Activated CD4-positive, alpha-beta T cell treated with anti-CD3 and anti-CD28 coated beads for 36 hours (primary cell): ENCODE results near the gene ELAVL1. TPM values are rescaled to one million over a fixed set of nuclear protein-coding genes. Genes with fewer than 3 reads are reported as not detected.

Experiments used
- ATAC-seq: fragments of 200-7000 bp; cut with Tn5 transposase; one replicate; pipeline ENCODE4 v1.10.0; 2021; ENCODE audit warnings: mild to moderate bottlenecking, moderate library complexity
- CTCF ChIA-PET: fragments of 350-600 bp; sonication (Branson Sonifier 250); formaldehyde crosslinking; loops from one replicate; lab custom pipeline; 2021; ENCODE audit warnings: antibody characterized with exemption; lab: Charles Lee
- POLR2A ChIA-PET: fragments of 350-600 bp; sonication (Branson Sonifier 250); formaldehyde crosslinking; loops from one replicate; lab custom pipeline; 2021; ENCODE audit warnings: antibody characterized with exemption, inconsistent platforms; lab: Charles Lee
- DNase-seq: peaks from one replicate; pipeline ENCODE4 v3.0.0-alpha.2; 2020
- H3K27ac Mint-ChIP-seq: one replicate; pipeline ENCODE4 v1.8.0; 2021; ENCODE audit warnings: mixed read lengths
- H3K27me3 Mint-ChIP-seq: one replicate; pipeline ENCODE4 v1.8.0; 2021; ENCODE audit warnings: mixed read lengths
- H3K36me3 Mint-ChIP-seq: one replicate; pipeline ENCODE4 v1.8.0; 2021; ENCODE audit warnings: low read depth, mixed read lengths
- H3K4me1 Mint-ChIP-seq: one replicate; pipeline ENCODE4 v1.8.0; 2021; ENCODE audit warnings: mixed read lengths
- H3K4me3 Mint-ChIP-seq: one replicate; pipeline ENCODE4 v1.8.0; 2021; ENCODE audit warnings: mild to moderate bottlenecking, moderate library complexity, mixed read lengths
- H3K9me3 Mint-ChIP-seq: one replicate; pipeline ENCODE4 v1.8.0; 2021; ENCODE audit warnings: low read depth, mixed read lengths
- intact Hi-C, 2 experiments: fragments of 100-400 bp; cut with DNase I in 1 of 2; cut with micrococcal nuclease in 1 of 2; formaldehyde crosslinking; loops; one replicate each; pipeline versions ENCODE4 v1.14.2 to v1.15.1; 2022 to 2024; cut with DNase I, micrococcal nuclease
- total RNA-seq, 2 experiments: library from RNA; stranded (reverse); gene quantifications; one replicate each; pipeline ENCODE4 v1.2.3, GENCODE V29; 2021

ELAVL1 gene
- total RNA-seq, 2 experiments from 2014 or later = 149 to 184 TPM

DNA sequence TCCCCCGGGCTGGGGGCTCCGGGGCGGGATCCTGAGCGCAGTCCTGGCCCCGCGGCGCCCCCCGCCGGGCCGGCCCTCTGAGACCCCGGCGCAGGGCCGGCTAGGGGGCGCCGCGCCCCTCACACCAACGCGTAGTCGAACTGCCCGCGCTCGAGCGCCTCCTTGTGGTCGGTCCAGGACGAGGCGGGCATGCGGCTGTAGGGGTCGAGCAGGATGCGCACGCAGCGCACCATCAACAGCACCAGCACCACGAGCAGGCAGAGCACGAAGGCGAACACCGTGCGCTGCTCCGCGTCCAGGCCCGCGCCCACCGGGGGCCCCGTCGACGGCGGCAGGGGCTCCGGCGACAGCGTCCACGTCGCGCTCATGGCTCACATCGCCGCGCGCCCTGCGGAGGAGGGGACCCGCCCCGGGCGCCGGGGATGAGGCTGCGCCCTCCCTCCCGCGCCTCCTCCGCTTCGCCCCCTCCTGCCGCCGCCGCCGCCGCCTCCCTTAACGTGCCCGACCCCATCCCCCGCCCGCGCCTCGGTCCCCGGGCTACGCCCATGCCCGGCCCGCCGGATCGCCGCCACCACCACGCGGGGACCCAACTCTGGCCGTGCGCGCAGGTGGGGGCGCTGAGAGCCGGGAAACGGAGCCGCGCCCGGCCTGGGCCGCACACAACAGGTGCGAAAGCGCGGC lies 80.1 kb downstream of the ELAVL1 start:
- Mint-ChIP-seq H3K9me3 (no peaks in the 10 kb centered on the region), H3K4me1 (peaks cover 28% of the 10 kb centered on the region), H3K27me3 (peaks cover 1% of the 10 kb centered on the region), H3K4me3 (peak overlapping the region; percentile 67), H3K27ac (no peak overlapping the region), H3K36me3 (peaks cover 11% of the 10 kb centered on the region)
- CTCF ChIA-PET = interaction anchor here (1.1 kb wide), 1 partner anchor 19 kb away, joined by 5 read pairs; the partner anchor contains the start of gene TIMM44
- intact Hi-C loops = loop anchor here in 1 of 2 experiments (1.0 kb wide), 4 partner anchors 18 to 357 kb away; partner anchors contain the start of genes MAP2K7 and TIMM44
- DNase-seq (peak; percentile 90), ATAC-seq (peak; percentile 50)
- POLR2A ChIA-PET = no interaction called here

DNA sequence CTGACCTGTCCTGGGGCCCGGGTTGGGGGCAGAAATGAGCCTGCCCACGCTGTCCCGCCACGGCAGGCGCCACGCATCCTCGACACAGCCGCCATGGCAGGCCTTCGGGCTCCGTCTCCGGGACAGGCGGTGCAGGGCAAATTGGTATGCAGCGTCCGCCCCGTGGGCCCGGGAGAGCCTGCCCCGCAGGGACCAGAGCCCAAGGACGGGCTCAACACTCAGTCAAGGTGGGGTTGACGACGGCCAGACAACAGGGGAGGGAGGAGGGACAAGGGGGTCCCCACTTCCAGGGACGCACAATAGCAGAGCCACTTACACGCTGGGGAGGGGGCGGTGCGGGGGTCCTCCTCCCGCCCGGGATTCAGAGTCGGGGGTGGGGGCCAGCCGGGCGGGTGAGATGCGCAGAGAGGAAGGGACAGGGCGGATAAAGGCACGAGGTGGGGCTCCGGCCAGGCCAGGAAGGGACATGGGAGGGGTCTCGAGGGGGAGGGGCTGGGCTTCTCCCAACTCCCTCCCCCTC lies 80.7 kb downstream of the ELAVL1 start:
- POLR2A ChIA-PET = no interaction called here
- H3K4me3 Mint-ChIP-seq = no peak overlapping the region
- ATAC-seq = no peak

DNA sequence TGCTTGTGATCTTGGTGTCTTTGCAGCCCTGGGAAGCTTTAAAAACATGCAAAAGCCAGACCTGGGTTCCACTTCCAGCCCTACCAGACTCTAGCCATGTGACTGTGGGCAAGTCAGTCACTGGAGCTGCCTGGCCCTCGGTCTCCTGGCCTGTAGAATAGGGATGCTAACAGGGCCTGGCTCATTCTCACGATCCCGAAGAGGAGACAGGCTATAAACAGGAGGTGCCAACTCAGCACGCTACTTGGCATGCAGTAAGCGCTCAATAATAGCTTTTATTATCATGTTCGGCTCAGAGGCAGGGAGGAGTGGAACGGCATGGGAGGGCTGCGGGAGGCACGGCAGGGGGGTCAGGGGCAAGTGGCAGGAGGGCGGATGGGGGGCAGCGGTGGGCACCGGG lies 81.2 kb downstream of the ELAVL1 start:
- ChIA-PET POLR2A (no interaction called here), CTCF (interaction anchor here (0.6 to 1.8 kb wide), 3 partner anchors 51 to 356 kb away, joined by 3 to 7 read pairs (median 3); no protein-coding TSS in a partner anchor)
- ATAC-seq (no peak), DNase-seq (peak; percentile 5)
- peaks cover 9% of the 10 kb centered on the region for H3K36me3 Mint-ChIP-seq
- peaks cover 5% of the 10 kb centered on the region for H3K27me3 Mint-ChIP-seq
- H3K27ac Mint-ChIP-seq = no peak overlapping the region
- no peak overlapping the region for H3K4me3 Mint-ChIP-seq
- intact Hi-C loops = loop anchor here in 1 of 2 experiments (5.0 kb wide), 1 partner anchor 72 kb away; no protein-coding TSS in a partner anchor
- H3K4me1 Mint-ChIP-seq = peaks cover 32% of the 10 kb centered on the region
- H3K9me3 Mint-ChIP-seq = no peaks in the 10 kb centered on the region

More for the DNA sequence above, 80.7 kb downstream of the ELAVL1 start:
- Mint-ChIP-seq H3K4me1 (peaks cover 32% of the 10 kb centered on the region), H3K9me3 (no peaks in the 10 kb centered on the region), H3K36me3 (peaks cover 9% of the 10 kb centered on the region), H3K27ac (no peak overlapping the region), H3K27me3 (peaks cover 4% of the 10 kb centered on the region)
- CTCF ChIA-PET = interaction anchor here (1.8 kb wide), 1 partner anchor 55 kb away, joined by 7 read pairs; no protein-coding TSS in a partner anchor
- intact Hi-C loops = loop anchor here (1.0 to 5.0 kb wide), 5 partner anchors 19 to 356 kb away; partner anchors contain the start of genes MAP2K7 (in 1 of the 2) and TIMM44 (in 1 of the 2)
- no peak for DNase-seq

DNA sequence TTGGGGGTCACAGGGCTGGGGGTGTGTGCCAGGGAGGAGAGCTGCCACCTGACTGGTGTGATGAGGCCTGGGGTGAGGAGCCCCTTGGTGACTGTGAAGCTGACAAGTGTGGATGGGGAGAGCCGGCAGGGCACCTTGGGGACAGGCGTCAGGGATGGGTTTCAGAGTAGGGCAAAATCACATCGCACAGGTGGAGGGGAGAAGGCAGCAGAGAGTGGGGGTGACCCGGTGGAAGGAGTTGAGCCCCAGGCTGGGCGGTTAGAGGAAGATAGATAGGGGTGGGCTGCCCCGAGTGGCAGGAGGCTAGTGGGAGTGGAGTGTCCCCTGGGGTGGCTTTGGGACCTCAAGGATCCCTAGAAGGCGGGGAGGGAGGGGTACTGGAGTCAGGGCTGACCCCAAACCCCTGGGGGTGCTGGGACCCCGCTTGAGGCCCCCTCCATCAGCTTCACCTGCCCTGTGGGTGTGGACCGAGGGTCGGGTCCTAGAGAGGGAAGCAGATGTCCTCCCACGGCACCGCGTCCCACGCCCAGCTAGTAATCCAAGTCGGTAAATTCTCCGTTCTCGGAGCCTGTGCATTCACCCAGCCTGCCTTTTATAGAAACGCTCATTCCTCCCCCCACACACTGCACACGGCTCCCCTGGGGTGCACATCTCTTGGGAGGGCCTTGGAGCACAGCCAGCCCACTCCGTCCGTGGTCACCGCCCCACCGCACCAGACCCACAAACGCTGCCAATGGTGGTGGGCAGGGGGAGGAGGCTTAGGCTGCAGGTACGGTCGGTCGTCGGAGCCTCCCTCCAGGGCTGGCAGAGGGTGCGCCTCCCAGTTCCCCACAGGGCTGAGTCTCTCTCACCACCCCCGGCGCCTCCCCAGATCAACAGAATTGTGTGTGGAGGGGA lies 81.9 kb downstream of the ELAVL1 start:
- DNase-seq (no peak), ATAC-seq (no peak)
- Mint-ChIP-seq H3K4me1 (peaks cover 27% of the 10 kb centered on the region), H3K4me3 (no peak overlapping the region), H3K9me3 (no peaks in the 10 kb centered on the region), H3K27ac (no peak overlapping the region), H3K27me3 (peaks cover 6% of the 10 kb centered on the region), H3K36me3 (peaks cover 5% of the 10 kb centered on the region)
- ChIA-PET CTCF (interaction anchor here (0.6 to 1.8 kb wide), 3 partner anchors 50 to 355 kb away, joined by 3 to 7 read pairs (median 3); no protein-coding TSS in a partner anchor), POLR2A (interaction anchor here (0.6 kb wide), 1 partner anchor 429 kb away, joined by 6 read pairs; no protein-coding TSS in a partner anchor)
- intact Hi-C loops = loop anchor here in 1 of 2 experiments (5.0 kb wide), 1 partner anchor 71 kb away; no protein-coding TSS in a partner anchor

- ChIA-PET POLR2A (interaction anchor here (0.6 kb wide), 1 partner anchor 430 kb away, joined by 6 read pairs; no protein-coding TSS in a partner anchor), CTCF (interaction anchor here (1.8 kb wide), 1 partner anchor 53 kb away, joined by 7 read pairs; no protein-coding TSS in a partner anchor)
- Mint-ChIP-seq H3K9me3 (no peaks in the 10 kb centered on the region), H3K4me3 (no peak overlapping the region), H3K27me3 (peaks cover 12% of the 10 kb centered on the region), H3K36me3 (peaks cover 5% of the 10 kb centered on the region), H3K27ac (no peak overlapping the region), H3K4me1 (peaks cover 25% of the 10 kb centered on the region)
- DNase-seq = no peak
- intact Hi-C loops = loop anchor here in 1 of 2 experiments (5.0 kb wide), 1 partner anchor 71 kb away; no protein-coding TSS in a partner anchor
- ATAC-seq = no peak
Measured at GRCh38 chr19:7922836-7923195, 82.6 kb downstream of the ELAVL1 start.

- ChIA-PET CTCF (interaction anchor here (0.7 to 3.1 kb wide), 3 partner anchors 22 to 109 kb away, joined by 3 to 24 read pairs (median 10); partner anchors contain the start of gene TIMM44), POLR2A (interaction anchor here (2.5 to 2.9 kb wide), 2 partner anchors 22 to 53 kb away, joined by 8 to 10 read pairs; partner anchors contain the start of gene TIMM44)
- ATAC-seq (no peak), DNase-seq (no peak)
- intact Hi-C loops = loop anchor here (2.0 to 5.0 kb wide), 2 partner anchors 70 to 1549 kb away; partner anchors contain the start of gene ALKBH7 (in 1 of the 2)
- Mint-ChIP-seq H3K9me3 (no peaks in the 10 kb centered on the region), H3K4me3 (no peak overlapping the region), H3K27ac (no peak overlapping the region), H3K27me3 (peaks cover 13% of the 10 kb centered on the region), H3K36me3 (peaks cover 5% of the 10 kb centered on the region), H3K4me1 (peaks cover 28% of the 10 kb centered on the region)
Measured at GRCh38 chr19:7921967-7922835, 83.2 kb downstream of the ELAVL1 start.

DNA sequence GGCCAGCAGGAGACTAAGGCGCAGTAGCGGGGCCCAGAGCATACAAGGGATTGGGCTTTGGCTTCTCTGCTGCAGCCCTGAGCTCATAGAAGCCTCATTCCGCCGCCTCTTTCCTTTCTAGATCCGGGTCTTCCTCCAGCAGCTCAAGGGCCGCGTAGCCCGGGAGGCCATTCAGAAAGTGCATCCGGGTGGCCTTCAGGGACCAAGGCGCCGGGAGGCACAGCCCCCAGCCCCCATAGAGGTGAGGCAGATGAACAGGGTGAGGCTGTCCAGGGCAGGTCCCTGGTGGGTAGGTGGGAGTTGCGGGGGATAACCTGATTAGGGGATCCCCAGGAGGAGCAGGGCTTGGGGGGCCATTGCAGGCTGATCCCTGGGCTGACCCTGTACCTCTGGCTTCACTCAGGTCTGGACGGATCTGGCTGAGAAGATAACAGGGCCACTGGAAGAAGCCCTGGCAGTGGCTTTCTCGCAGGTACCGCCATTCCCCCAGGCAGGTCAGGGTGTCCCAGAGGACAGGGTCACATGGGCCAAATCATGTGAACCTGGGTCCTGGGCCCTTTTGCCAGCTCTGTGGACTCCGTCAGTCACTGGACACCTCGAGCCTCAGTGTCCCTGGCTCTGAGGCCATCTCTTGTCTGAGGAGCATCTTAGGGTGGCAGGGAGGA lies 84.0 kb downstream of the ELAVL1 start:
- ATAC-seq = no peak
- peaks cover 14% of the 10 kb centered on the region for H3K27me3 Mint-ChIP-seq

DNA sequence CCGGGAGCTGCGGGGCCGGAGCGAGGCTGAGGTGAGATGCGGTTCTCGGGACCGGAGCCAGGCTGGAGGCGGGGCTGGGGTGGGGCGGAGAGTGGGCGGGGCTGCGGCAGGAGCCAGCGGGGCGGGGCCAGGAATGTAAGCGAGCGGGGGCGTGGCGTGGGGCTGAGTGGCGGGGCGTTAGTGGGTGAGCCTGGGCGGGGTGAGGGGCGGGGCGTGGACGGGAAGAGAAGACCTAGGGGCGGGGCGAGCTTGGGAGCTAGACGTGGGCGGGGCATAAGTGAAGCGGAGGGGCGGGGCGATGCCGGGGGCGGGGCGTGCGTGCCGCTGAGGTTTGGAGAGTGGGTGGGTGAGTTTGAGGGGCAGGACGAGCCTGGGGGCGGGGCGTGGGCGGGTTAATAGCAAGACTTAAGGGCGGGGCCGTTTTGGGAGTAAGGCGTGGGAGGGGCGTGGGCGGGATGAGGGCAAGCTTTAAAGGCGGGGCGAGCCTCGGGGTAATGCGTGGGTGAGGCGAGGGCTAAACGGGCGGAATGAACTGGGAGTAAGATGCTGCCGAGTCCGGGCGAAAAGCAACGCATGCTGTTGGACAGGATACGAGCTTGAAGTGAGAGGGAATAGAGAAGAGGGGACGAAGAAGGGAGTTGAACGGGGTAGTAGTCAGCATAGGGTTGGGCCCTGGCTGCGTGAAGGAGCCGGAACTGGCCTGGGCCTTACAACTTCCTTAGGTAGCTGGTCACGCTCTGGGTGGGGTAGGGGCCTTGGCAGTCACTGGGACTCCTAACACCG lies 84.7 kb downstream of the ELAVL1 start:
- peak; percentile 58 for ATAC-seq
- intact Hi-C loops = loop anchor here (1.0 to 5.0 kb wide), 18 partner anchors 17 to 1548 kb away; partner anchors contain the start of genes MAP2K7 (in 2 of the 2), TIMM44 (in 2 of the 2), ALKBH7 (in 1 of the 2) and CERS4 (in 1 of the 2)
- POLR2A ChIA-PET = interaction anchor here (0.6 to 2.9 kb wide), 4 partner anchors 10 to 148 kb away, joined by 3 to 10 read pairs (median 7); partner anchors contain the start of gene TIMM44

More for the DNA sequence above, 84.0 kb downstream of the ELAVL1 start:
- no peak for DNase-seq
- H3K27ac Mint-ChIP-seq = peak overlapping the region; percentile 87
- no peaks in the 10 kb centered on the region for H3K9me3 Mint-ChIP-seq
- ChIA-PET POLR2A (interaction anchor here (1.1 to 2.9 kb wide), 3 partner anchors 9 to 52 kb away, joined by 3 to 10 read pairs (median 8); partner anchors contain the start of gene TIMM44), CTCF (interaction anchor here (0.7 to 4.4 kb wide), 6 partner anchors 23 to 108 kb away, joined by 3 to 32 read pairs (median 6); partner anchors contain the start of gene TIMM44)
- intact Hi-C loops = loop anchor here (2.0 to 5.0 kb wide), 2 partner anchors 69 to 1549 kb away; partner anchors contain the start of gene ALKBH7 (in 1 of the 2)
- peaks cover 5% of the 10 kb centered on the region for H3K36me3 Mint-ChIP-seq
- peaks cover 30% of the 10 kb centered on the region for H3K4me1 Mint-ChIP-seq
- peak overlapping the region; percentile 82 for H3K4me3 Mint-ChIP-seq

More for the DNA sequence above, 84.7 kb downstream of the ELAVL1 start:
- DNase-seq = peak; percentile 100
- no peaks in the 10 kb centered on the region for H3K9me3 Mint-ChIP-seq
- H3K36me3 Mint-ChIP-seq = peaks cover 5% of the 10 kb centered on the region
- peaks cover 31% of the 10 kb centered on the region for H3K4me1 Mint-ChIP-seq
- H3K27me3 Mint-ChIP-seq = peaks cover 14% of the 10 kb centered on the region
- peak overlapping the region; percentile 82 for H3K4me3 Mint-ChIP-seq
- CTCF ChIA-PET = interaction anchor here (0.7 to 4.4 kb wide), 10 partner anchors 8 to 972 kb away, joined by 3 to 32 read pairs (median 5); partner anchors contain the start of genes MAP2K7 and TIMM44
- peak overlapping the region; percentile 87 for H3K27ac Mint-ChIP-seq
